GM12873 (cell line): ENCODE results near the gene ATF4.
A peak's percentile ranks its signal among the peaks of the same experiment; 100 is the strongest.

Experiments used
- TF ChIP-seq, protein P1 (sequence below): IDR thresholded peaks from 2 replicates; pipeline ENCODE4 v1.5.1; 2012; ENCODE audit warnings: low read depth, mild to moderate bottlenecking, moderate library complexity, low read length, control low read depth; ENCODE audit not compliant: insufficient read depth; ENCODE audit errors: missing control alignments

The ATF4 gene

DNA sequence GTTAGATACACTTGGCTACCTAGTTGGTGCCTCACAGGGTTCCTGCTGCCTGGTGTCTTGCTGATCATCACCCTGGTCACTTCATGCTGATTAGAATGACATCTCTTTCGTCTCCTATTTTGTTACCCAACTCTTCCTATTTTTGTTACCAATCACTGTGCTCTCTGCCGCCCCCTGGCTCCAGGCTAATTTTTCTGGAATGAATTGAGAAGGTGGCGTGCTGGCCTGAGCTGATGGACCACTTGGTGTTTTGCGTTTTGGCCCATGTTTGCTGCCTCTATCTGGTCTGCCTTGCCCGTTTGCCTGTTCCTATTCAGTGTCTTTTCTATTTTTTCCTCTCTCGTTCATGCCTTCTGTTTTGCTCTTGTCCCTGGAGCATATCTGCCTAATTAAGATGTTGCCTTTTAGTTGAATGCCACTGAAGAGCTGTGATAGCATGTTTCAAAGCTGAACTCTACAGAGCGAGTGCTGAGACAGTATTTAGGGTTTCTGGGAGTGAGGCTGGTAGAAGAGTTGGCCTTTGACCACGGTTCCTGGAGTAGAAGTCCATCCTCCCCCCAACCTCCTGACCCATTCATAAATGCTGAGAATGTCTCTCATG, 5.9 kb upstream of the ATF4 start:
- TF ChIP-seq, protein P1, sequence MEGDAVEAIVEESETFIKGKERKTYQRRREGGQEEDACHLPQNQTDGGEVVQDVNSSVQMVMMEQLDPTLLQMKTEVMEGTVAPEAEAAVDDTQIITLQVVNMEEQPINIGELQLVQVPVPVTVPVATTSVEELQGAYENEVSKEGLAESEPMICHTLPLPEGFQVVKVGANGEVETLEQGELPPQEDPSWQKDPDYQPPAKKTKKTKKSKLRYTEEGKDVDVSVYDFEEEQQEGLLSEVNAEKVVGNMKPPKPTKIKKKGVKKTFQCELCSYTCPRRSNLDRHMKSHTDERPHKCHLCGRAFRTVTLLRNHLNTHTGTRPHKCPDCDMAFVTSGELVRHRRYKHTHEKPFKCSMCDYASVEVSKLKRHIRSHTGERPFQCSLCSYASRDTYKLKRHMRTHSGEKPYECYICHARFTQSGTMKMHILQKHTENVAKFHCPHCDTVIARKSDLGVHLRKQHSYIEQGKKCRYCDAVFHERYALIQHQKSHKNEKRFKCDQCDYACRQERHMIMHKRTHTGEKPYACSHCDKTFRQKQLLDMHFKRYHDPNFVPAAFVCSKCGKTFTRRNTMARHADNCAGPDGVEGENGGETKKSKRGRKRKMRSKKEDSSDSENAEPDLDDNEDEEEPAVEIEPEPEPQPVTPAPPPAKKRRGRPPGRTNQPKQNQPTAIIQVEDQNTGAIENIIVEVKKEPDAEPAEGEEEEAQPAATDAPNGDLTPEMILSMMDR = peak; percentile 69

DNA sequence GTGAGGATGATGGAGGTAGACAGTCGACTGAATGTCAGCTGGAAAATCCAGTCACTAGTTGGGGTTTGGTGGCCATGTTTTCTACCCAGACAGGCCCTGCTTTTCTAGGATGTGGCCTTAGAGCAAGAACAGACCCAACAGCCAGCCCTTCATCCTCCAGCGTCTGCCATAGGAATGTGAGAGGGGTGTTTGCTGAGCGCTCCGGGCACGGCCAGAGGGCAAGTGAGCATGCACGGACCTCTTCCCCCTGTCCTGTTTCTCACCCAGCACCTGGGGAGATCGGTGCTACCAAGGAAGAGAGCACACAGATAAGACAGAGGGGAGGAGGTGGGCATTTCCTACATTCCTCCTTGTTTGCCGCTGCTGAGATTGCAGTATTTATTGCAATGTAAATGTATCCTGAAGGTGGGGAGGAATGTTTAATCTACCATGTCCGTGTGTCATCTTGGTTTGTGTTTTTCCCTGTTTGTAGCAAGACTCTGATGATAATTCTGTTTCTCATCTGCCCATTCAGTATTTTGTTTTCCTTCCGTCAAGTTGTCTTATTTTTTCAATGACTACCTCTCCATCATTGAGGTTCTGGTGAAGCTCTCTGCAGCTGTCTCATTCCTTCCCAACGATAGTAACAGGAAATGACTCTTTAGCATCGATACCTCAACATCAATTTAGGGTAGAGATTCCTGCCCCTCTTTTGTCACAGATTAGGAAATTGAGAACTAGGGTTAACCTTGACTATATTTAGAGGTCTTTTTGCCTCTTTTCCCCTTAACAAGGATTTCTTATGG, 4.9 kb upstream of the ATF4 start:
- TF ChIP-seq, protein P1 = no peak

DNA sequence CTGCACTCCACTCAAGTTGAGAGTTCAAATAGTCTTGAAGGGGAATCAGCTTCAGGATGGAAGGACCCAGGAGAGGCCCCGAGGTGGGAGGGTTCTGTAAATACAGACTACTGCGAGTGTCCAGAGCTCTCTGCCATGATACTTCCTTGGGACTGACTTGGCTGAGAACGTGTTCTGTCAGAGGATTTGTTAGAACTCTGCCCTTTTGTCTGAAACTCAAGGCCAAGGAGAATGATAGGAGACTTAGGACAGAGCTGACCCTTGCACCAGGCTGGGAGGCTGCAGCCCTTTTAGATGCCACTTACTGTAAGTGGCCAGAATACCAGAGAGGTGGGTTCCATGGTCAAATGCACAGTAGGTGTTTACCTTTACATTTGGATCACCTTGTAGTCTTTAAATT, 2.9 kb upstream of the ATF4 start:
- TF ChIP-seq, protein P1 = no peak

DNA sequence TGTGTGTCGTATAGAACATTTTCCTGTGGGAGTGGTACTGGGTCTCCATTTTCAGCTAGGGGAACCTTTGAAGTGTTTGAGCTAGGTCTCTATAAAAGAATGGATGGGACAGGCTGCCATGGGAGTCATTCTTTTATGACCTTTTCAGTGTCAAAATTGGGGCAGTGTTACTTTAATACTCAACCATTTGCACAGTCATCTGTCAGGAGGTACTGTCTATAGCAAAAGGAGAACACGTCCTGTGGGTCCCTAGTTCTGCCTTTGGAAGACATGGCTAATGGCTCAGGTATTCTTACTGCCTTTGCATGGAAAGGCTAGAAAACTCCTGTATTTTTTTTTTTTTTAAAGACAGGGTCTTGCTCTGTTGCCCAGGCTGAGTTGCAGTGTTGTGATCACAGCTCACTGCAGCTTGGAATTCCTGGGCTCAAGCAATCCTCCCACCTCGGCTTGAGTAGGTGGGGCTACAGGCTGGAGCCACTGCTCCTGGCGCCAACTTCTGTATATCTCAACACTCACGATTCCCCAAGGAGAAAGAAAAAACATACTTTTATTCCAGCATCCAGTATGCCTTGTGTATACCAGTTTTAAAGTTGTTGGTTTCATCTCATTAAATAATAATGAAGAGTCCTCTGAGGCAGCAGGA, 2.1 kb upstream of the ATF4 start:
- TF ChIP-seq, protein P1 = no peak

DNA sequence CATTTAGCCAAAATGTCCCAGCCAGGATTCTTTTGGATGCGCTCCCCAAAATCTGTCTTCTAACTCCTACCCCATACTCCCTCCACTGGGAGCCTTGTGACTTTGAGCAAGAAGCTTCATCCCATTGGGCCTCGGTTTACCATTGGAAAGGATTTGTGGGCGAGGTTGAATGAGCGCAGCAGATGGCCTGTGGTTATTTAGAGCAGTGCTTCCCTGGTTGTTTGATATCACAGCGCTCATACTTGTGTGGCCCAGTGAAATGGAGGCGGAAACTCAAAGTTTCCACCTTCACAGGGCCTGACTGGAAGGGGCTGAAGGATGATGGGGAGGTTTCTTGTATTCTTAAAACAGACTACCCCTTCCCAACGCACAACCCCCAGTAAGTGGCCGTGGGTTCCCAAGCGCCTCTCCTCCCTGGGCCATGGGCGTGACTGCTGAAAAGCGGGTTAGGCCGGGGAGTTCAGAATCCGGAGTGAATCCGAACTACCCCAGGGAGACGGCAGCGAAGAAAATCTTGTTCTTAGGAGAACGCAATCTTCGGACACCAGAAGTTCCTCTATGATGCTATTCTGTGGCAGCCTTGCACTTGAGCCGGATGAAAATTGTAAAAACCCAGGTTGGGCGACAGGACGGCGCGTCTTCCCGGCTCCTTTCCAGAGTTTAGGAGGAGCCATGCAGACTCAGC, 1.2 kb upstream of the ATF4 start:
- TF ChIP-seq, protein P1 = no peak

DNA sequence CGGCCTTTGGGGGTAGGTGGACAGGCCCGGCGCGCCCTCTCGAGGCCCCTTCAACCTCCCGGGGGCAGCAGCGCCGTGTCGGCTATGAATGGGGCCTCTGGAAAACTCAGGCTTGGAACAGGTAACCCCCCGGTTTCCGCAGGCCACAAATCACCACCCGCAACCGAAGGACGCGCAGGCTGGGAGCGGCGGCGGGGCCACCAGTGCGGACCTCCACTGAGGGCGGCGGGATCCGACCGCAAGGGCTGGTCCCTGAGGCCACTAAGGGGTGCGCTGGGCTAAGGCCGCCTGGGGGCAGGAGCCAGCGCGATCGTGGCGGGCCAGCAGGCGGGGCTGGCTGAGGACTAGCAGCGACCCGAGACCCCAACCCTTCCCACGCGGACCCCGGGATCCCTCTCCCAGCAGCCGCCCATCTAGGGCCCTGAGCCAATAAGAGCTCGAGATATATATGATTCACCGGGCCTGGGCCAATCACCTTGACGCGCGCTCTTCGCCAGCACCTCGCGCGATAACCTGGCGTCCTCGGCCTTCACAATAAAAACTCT, 609 bp upstream of the ATF4 start:
- TF ChIP-seq, protein P1 = peak; percentile 12

DNA sequence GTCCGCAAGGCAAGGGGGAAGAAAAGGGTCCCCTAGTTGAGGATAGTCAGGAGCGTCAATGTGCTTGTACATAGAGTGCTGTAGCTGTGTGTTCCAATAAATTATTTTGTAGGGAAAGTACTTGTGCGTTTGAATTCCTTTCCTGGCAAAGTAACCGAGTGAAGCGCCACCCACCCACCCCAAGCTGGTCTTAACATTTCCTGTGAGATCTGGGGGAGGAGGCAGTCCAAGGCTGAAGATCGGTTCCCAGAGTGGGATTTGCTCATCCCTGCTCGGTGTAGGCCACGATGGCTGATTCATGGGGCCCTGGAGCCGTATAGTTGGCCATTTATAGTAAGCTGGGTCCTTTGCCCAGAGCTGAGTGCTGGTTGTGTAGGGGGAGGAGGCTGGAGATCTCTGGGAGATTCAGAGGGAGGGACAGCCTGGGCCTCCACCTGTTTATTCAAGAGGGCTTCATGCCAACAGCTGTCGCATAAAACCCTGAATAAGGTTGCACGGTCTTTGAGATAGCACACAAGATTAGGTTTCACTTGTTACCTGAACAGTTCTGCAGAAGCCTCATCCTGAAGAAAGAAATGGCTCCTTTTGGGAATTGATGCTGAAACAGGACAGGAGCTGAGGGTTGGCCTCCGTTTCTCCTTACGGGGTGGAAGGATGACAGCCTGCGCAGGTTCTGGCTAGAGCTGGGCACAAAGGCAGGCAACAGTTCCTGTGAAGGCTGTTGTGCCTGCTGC, 2.4 kb downstream of the ATF4 start:
- TF ChIP-seq, protein P1 = no peak
